GM18861 (cell line): Measurements from ENCODE around the gene PTPRS.

Source experiments
- ATAC-seq: cut with Tn5 transposase; IDR thresholded peaks from one replicate; pipeline ENCODE4 v1.9.1; 2021; ENCODE audit not compliant: unreplicated experiment

Gene PTPRS

DNA sequence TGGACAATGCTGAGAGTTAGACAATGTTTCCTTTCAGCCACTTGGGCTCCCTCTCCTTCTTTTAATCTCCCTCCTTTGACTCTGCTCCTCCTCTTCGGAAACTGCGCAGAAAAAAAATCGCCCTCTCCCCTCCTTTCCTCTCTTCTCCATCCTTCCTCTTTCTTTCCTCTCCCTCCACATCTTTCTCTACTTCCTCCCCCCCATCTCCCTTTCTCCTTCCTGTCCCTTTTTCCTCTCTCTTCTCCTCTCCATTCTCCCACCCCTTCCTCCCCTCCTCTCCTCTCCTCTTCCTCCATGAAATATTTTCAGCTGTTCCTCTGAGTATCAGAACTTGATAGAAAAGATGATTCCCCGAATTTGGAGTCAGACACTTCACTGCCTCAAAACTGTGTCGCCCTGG lies 15.1 kb upstream of the PTPRS start:
- ATAC-seq: no peak

DNA sequence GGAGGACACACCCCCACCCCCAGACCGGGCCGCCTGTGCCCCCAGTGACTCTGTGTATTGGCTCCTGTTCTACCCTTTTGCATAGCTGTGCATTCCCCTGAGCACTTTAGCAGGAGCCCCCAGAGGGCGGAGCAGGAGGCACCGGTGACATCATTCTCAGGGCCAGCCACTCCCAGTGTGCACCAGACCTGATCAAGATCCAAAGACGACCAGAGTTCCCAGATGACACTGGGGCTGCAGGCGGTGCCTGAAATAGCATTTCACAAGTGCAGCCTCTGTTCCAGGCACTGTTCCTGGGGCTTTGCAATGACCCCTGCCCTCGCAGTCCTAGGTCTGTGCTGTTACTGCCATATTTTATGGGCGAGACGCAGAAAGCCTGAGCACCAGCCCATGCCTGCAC lies 14.5 kb upstream of the PTPRS start:
- ATAC-seq: no peak

DNA sequence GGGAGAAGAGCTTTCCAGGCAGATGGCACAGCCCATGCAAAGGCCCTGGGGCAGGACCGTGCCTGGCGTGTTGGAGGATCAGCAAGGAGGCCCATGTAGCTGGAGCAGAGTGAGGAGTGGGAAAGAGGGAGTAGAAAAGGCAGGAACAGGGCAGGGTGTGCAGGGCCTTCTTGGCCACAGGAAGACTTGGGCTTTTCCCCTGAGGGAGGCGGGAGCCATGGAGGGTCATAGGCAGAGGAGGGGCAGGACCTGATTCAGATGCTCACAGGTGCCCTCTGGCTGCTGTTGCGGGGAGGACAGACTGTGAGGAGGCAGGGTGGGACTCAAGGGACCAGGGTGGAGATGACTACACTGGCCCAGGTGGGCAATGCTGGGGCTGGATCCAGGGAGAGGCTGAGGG lies 13.8 kb upstream of the PTPRS start:
- ATAC-seq: no peak

GRCh38 chr19:5352229-5352763 lies 11.7 kb upstream of the PTPRS start:
- no peak for ATAC-seq

DNA sequence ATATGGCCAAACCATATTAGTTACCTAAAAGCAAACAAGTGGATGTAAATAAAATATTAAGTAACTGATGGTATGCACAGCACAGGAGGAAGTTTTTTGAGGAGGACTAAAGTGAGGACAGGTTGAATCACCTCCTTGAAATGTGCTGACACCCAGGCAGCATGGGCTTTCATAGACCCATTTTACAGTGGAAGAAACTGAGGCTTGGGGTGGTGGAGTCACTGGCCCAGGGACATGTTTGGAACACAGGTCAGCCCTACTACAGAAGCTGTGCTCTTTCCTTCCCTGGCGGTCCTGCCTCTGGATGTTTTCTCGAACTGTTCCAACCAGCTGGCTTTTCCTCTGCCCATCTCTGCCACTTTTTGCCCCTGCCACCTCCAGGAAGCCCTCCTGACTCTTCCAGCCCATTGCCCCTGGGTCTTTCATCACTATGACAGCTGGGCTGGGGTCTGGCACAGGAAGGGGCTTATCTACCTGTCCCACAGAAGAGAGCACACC lies 11.2 kb upstream of the PTPRS start:
- ATAC-seq: no peak

DNA sequence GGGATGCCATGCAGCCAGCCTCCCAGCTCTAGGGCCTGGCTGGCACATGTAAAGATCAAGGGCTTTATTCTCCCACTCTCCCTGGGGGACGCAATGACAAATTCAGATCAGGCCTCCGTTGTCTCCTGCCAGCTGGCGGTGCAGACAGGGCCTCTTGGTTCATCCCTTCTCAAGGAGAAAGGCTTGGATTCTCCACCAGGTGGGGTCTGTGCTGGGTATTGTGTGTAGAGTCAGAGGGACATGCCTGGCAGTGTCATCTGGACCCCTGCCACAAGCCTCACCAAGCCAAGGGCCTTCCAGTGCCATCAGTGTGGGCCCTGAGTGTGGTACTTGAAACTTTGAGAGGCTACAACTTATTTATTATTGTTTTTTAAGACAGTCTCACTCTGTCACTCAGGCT lies 8.4 kb upstream of the PTPRS start:
- no peak for ATAC-seq

GRCh38 chr19:5345895-5346386 lies 5.3 kb upstream of the PTPRS start:
- ATAC-seq: no peak

DNA sequence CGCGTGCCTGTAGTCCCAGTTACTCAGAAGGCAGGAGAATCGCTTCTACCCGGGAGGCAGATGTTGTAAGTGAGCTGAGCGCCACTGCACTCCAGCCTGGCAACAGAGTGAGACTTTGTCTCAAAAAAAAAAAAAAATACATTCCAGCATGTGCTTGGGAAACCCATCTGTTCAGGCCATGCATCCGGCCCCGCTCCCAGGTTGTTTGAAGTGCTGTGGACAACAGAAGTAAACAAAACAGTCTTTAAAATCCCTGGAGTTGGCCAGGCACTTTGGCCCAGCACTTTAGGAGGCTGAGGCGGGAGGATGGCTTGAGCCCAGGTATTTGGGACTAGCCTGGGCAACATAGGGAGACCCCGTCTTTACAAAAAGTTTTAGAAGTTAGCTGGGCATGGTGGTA lies 3.2 kb upstream of the PTPRS start:
- no peak for ATAC-seq

- ATAC-seq: no peak
These were observed 2.1 kb upstream of the PTPRS start for GRCh38 chr19:5342573-5343201.

DNA sequence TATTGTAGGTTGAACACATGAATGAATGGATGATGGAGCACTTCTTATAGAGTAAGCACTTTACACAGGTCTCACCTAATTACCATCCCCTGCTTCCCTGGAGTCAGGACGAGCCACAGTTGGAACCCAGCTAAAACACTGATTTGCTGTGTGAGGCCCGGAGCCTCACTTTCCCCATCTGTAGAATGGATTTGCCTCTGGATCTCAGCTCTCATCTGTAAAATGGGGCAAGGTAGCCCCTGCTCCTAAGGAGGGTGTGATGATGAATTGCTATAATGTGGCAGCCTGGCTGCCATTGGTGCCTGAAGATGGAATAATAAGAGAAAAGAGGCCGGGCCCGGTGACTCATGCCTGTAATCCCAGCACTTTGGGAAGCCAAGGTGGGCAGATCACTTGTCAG lies 1.4 kb upstream of the PTPRS start:
- ATAC-seq: no peak

GRCh38 chr19:5341448-5341820 lies 822 bp upstream of the PTPRS start:
- no peak for ATAC-seq

- no peak for ATAC-seq
These were observed 519 bp downstream of the PTPRS start for GRCh38 chr19:5339950-5340636.

DNA sequence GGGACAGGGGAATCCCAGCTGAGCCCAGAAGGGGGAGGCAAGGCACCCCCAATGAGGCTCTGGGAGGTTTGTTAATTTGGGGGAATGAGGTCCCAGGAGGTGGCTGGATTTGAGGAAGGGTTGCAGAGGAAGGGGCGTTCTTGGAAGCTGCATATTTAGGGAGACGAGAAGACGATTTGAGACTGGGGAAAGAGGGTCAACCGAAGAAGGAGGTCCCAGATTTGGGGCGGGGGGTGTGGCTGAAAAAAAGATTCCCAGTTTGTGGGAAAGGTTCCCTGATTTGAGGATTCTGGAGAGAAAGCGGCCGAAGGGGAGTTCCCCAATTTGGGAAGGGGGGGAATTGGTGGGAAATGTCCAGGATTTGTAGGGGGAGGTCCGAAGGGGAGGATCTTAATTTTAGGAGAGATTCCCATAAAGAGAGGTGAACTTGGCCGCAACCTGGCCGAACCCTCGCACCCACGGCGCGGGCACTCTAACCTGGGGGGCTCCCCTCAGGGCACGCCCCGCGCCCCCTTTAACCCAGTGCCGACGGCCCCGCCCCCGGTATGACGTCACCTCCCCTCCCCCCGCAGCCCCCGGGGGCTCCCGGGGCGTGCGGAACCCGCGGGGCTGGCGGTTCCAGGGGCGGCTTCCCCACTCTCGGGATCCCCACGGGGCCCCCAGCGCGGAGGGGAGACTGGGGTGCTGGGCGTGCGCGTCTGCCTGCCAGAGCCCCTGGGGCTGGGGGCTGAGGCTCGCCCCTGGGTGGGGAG lies 1.2 kb downstream of the PTPRS start:
- ATAC-seq: no peak

GRCh38 chr19:5338656-5339197 lies 1.9 kb downstream of the PTPRS start:
- no peak for ATAC-seq

GRCh38 chr19:5337708-5338655 lies 2.6 kb downstream of the PTPRS start:
- ATAC-seq: no peak

GRCh38 chr19:5337126-5337525 lies 3.5 kb downstream of the PTPRS start:
- no peak for ATAC-seq

- no peak for ATAC-seq
These were observed 4.2 kb downstream of the PTPRS start for GRCh38 chr19:5336195-5336965.

DNA sequence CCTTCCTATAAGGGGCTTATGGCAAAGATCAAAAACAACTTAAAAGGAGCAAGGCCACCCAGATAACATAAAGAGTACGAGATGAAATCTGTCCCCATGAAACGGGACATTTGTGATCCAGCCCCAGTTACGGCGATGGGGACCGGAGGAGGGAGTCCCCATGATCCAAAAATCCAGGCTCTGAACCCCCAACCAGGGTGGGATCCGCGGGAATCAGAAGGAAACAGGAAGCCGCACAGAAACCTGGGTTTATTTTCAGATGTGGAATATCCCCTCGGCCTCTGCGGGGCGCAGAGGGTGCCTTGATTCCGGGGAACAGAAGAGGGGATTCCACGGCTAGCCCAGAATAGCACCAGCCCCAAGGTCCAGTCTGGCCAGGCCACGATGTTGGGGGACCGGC lies 5.0 kb downstream of the PTPRS start:
- ATAC-seq: no peak

- ATAC-seq: no peak
These were observed 5.7 kb downstream of the PTPRS start for GRCh38 chr19:5334824-5335500.
